NCI-H345 treated with DMSO at 0.1 percent for 48 hours (cell line): ENCODE measurements around the gene RBM15B.
"Not testable (repeated sequence)": the region's sequence is repeated elsewhere in the genome, so short reads cannot be mapped to it uniquely, and the experiment has no call there.

Experiments used
- DNase-seq: peaks from one replicate; lab custom pipeline; 2025; ENCODE audit not compliant: unreplicated experiment; lab: John Stamatoyannopoulos, UW

Gene RBM15B

GRCh38 chr3:51391075-51391565 lies at the start of gene RBM15B:
Gene RBM15B (plus strand): TSS chr3:51391285. CDS start chr3:51391400, 115 bp downstream.
- peak; percentile 78 for DNase-seq

- DNase-seq, result no peak
Measured at GRCh38 chr3:51343918-51344687, 47.0 kb upstream of the RBM15B start.

- no peak for DNase-seq
Measured at GRCh38 chr3:51350751-51351150, 40.3 kb upstream of the RBM15B start.

- no peak for DNase-seq
Measured at GRCh38 chr3:51353131-51353530, 38.0 kb upstream of the RBM15B start.

GRCh38 chr3:51353691-51354090 lies 37.4 kb upstream of the RBM15B start:
- no peak for DNase-seq

- DNase-seq, result no peak
Measured at GRCh38 chr3:51354172-51354571, 36.9 kb upstream of the RBM15B start.

GRCh38 chr3:51354731-51355615 lies 36.1 kb upstream of the RBM15B start:
- DNase-seq, result no peak

GRCh38 chr3:51355891-51356578 lies 35.0 kb upstream of the RBM15B start:
- no peak for DNase-seq

- DNase-seq, result no peak
Measured at GRCh38 chr3:51357856-51358255, 33.2 kb upstream of the RBM15B start.

GRCh38 chr3:51358981-51359380 lies 32.1 kb upstream of the RBM15B start:
- no peak for DNase-seq

- no peak for DNase-seq
Measured at GRCh38 chr3:51360806-51361205, 30.3 kb upstream of the RBM15B start.

GRCh38 chr3:51361746-51362145 lies 29.3 kb upstream of the RBM15B start:
- DNase-seq, result no peak

- DNase-seq, result no peak
Measured at GRCh38 chr3:51362476-51362875, 28.6 kb upstream of the RBM15B start.

GRCh38 chr3:51368276-51368675 lies 22.8 kb upstream of the RBM15B start:
- not testable (repeated sequence) for DNase-seq

- no peak for DNase-seq
Measured at GRCh38 chr3:51371943-51372557, 19.0 kb upstream of the RBM15B start.

- no peak for DNase-seq
Measured at GRCh38 chr3:51373658-51374421, 17.2 kb upstream of the RBM15B start.

GRCh38 chr3:51374456-51374855 lies 16.6 kb upstream of the RBM15B start:
- DNase-seq, result no peak

- no peak for DNase-seq
Measured at GRCh38 chr3:51375136-51375535, 15.9 kb upstream of the RBM15B start.

GRCh38 chr3:51375571-51375970 lies 15.5 kb upstream of the RBM15B start:
- DNase-seq, result no peak

GRCh38 chr3:51378065-51378464 lies 13.0 kb upstream of the RBM15B start:
- DNase-seq, result no peak
